GM23338 (cell line): ENCODE results near the gene SMURF2. TPM values are rescaled to one million over a fixed set of nuclear protein-coding genes. Genes with fewer than 3 reads are reported as not detected.

ENCODE experiments used
- ATAC-seq: fragments of 200-7000 bp; cut with Tn5 transposase; 3 replicates; pipeline ENCODE4 v1.9.1; 2020
- DNase-seq: peaks from one replicate; pipeline ENCODE4 v3.0.0-alpha.2; 2015; ENCODE audit warnings: low spot score
- H2AFZ ChIP-seq: fragments of 200-600 bp; sonication (generic); 2 replicates; pipeline ENCODE4 v1.8.0; 2016; ENCODE audit warnings: antibody characterized with exemption, mild to moderate bottlenecking, moderate library complexity
- H3F3A ChIP-seq: fragments of 200-600 bp; sonication (generic); replicated peaks from 2 replicates; pipeline ENCODE4 v1.8.0; 2017; ENCODE audit warnings: antibody characterized with exemption, mixed run types, low read depth
- H3K27ac ChIP-seq: fragments of 200-600 bp; sonication (generic); 2 replicates; pipeline ENCODE4 v1.6.1; 2016; ENCODE audit warnings: low read depth
- H3K27me3 ChIP-seq: fragments of 200-600 bp; sonication (generic); 2 replicates; pipeline ENCODE4 v1.8.0; 2016; ENCODE audit warnings: mild to moderate bottlenecking, mixed run types, moderate library complexity; ENCODE audit not compliant: insufficient read depth
- H3K36me3 ChIP-seq: fragments of 200-600 bp; sonication (generic); 2 replicates; pipeline ENCODE4 v1.8.0; 2016; ENCODE audit warnings: mild to moderate bottlenecking; ENCODE audit not compliant: insufficient read depth
- H3K4me1 ChIP-seq: fragments of 200-600 bp; sonication (generic); 2 replicates; pipeline ENCODE4 v1.8.0; 2016; ENCODE audit warnings: mild to moderate bottlenecking, moderate library complexity; ENCODE audit not compliant: insufficient read depth
- H3K4me2 ChIP-seq: fragments of 200-600 bp; sonication (generic); 2 replicates; pipeline ENCODE4 v1.7.1; 2017; ENCODE audit warnings: mixed run types
- H3K4me3 ChIP-seq: fragments of 200-600 bp; sonication (generic); 2 replicates; pipeline ENCODE4 v1.6.1; 2016; ENCODE audit warnings: mixed run types
- H3K79me2 ChIP-seq: fragments of 200-600 bp; sonication (generic); replicated peaks from 2 replicates; pipeline ENCODE4 v1.8.0; 2017; ENCODE audit warnings: mild to moderate bottlenecking; ENCODE audit not compliant: insufficient read depth
- H3K9me2 ChIP-seq: fragments of 200-600 bp; sonication (generic); 2 replicates; pipeline ENCODE4 v1.8.0; 2017; ENCODE audit not compliant: insufficient read depth
- H4K20me1 ChIP-seq: fragments of 200-600 bp; sonication (generic); replicated peaks from 2 replicates; pipeline ENCODE4 v1.8.0; 2017; ENCODE audit warnings: mild to moderate bottlenecking; ENCODE audit not compliant: insufficient read depth
- H3K27ac Mint-ChIP-seq: 2 replicates; pipeline ENCODE4 v1.8.0; 2020; ENCODE audit warnings: inconsistent platforms, mild to moderate bottlenecking, moderate library complexity, mixed read lengths
- H3K27me3 Mint-ChIP-seq: 3 replicates; pipeline ENCODE4 v1.8.0; 2022; ENCODE audit warnings: low read depth, mild to moderate bottlenecking, moderate library complexity, mixed read lengths, inconsistent platforms; ENCODE audit not compliant: insufficient read depth, poor library complexity
- H3K36me3 Mint-ChIP-seq: 3 replicates; pipeline ENCODE4 v1.8.0; 2021; ENCODE audit warnings: low read depth, mild to moderate bottlenecking, inconsistent platforms, moderate library complexity, mixed read lengths
- H3K4me1 Mint-ChIP-seq: 3 replicates; pipeline ENCODE4 v1.8.0; 2020; ENCODE audit warnings: mild to moderate bottlenecking, inconsistent platforms, mixed read lengths
- H3K4me3 Mint-ChIP-seq: 3 replicates; pipeline ENCODE4 v1.8.0; 2021; ENCODE audit warnings: moderate library complexity, mild to moderate bottlenecking, inconsistent platforms, mixed read lengths
- H3K9me3 Mint-ChIP-seq: 3 replicates; pipeline ENCODE4 v1.8.0; 2020; ENCODE audit warnings: moderate library complexity, mild to moderate bottlenecking, inconsistent platforms, mixed read lengths
- CREB1 ChIP-seq: fragments of 250-450 bp; sonication (Bioruptor Pico); IDR thresholded peaks from 2 replicates; pipeline ENCODE4 v1.5.0; 2020; ENCODE audit warnings: low read depth, mild to moderate bottlenecking, moderate library complexity
- EZH2 ChIP-seq: fragments of 200-600 bp; sonication (generic); IDR thresholded peaks from one replicate; pipeline ENCODE4 v1.8.0; 2017; ENCODE audit warnings: antibody characterized with exemption, mild to moderate bottlenecking, low read depth; ENCODE audit not compliant: unreplicated experiment
- EZH2phosphoT487 ChIP-seq: fragments of 200-600 bp; sonication (generic); IDR thresholded peaks from one replicate; pipeline ENCODE4 v1.8.1; 2018; ENCODE audit warnings: antibody characterized with exemption; ENCODE audit not compliant: unreplicated experiment
- JUNB ChIP-seq: IDR thresholded peaks from one replicate; pipeline ENCODE4 v1.6.1; 2016; ENCODE audit warnings: antibody characterized with exemption; ENCODE audit not compliant: unreplicated experiment
- NANOG ChIP-seq: IDR thresholded peaks from 2 replicates; pipeline ENCODE4 v1.6.1; 2016; ENCODE audit warnings: antibody characterized with exemption, borderline replicate concordance
- POLR2AphosphoS5 ChIP-seq: IDR thresholded peaks from 2 replicates; pipeline ENCODE4 v1.6.1; 2016; ENCODE audit warnings: antibody characterized with exemption, low read depth
- ZNF114 ChIP-seq: fragments of 250-450 bp; sonication (Bioruptor Pico); IDR thresholded peaks from 2 replicates; pipeline ENCODE4 v1.5.0; 2020; ENCODE audit warnings: mild to moderate bottlenecking, moderate library complexity
- ZNF331 ChIP-seq: fragments of 250-450 bp; sonication (Bioruptor Pico); IDR thresholded peaks from 2 replicates; pipeline ENCODE4 v1.5.0; 2020; ENCODE audit warnings: low read depth, mild to moderate bottlenecking, moderate library complexity
- polyA plus RNA-seq: library from polyadenylated mRNA; unstranded; fragments of >200 nt; fragmentation: Nextera tagmentation; extraction: Ambion mirVana; gene quantifications from 2 replicates; pipeline ENCODE4 v1.2.1, GENCODE V29; 2016
- total RNA-seq: library from RNA; depleted of rRNA; stranded (reverse); fragments of >200 nt; shearing (Covaris generic); gene quantifications from 2 replicates; pipeline ENCODE4 v1.2.3, GENCODE V29; 2014
- TF ChIP-seq, protein P1 (sequence below): fragments of 250-450 bp; sonication (Bioruptor Pico); IDR thresholded peaks from 2 replicates; pipeline ENCODE4 v1.5.0; 2020; ENCODE audit warnings: mild to moderate bottlenecking, moderate library complexity
- TF ChIP-seq, protein P2 (sequence below): IDR thresholded peaks from one replicate; pipeline ENCODE4 v1.6.1; 2018; ENCODE audit warnings: antibody characterized with exemption; ENCODE audit not compliant: unreplicated experiment
- TF ChIP-seq, protein P3 (sequence below): IDR thresholded peaks from 2 replicates; pipeline ENCODE4 v1.6.1; 2016; ENCODE audit warnings: antibody characterized with exemption

The SMURF2 gene
- total and polyA plus RNA-seq, 2 experiments from 2014 or later: 12.1 to 29.6 TPM

DNA sequence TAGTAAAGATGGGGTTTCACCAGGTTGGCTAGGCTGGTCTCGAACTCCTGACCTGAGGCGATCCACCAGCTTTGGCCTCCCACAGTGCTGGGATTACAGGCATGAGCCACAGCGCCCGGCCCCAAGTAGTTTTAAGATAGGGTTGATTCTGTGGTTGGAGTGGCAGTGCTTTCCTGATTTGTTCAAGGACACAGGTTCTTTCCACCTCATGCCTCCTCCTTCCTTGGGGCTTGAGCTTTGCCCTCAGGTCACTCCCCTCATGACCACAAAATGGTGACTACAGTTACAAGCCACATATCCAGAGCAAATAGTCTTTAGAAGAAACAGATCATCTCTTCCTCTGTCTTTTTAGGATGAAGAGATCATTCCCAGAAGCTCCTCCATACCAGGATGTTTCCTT lies 25.3 kb upstream of the SMURF2 start:
- H3K27me3 Mint-ChIP-seq: peaks cover 5% of the 10 kb centered on the region
- no peaks in the 10 kb centered on the region for H4K20me1 ChIP-seq
- H3K4me1 ChIP-seq: no peaks in the 10 kb centered on the region
- no peak overlapping the region for H3K4me2 ChIP-seq
- no peak overlapping the region for H3K27ac ChIP-seq
- no peaks in the 10 kb centered on the region for H3F3A ChIP-seq
- no peak for DNase-seq
- no peak overlapping the region for H3K4me3 ChIP-seq
- H3K9me3 Mint-ChIP-seq: no peaks in the 10 kb centered on the region
- no peak overlapping the region for H3K27ac Mint-ChIP-seq
- H3K36me3 ChIP-seq: no peaks in the 10 kb centered on the region
- TF ChIP-seq EZH2 (no peak), POLR2AphosphoS5 (no peak), JUNB (no peak), EZH2phosphoT487 (no peak)
- TF ChIP-seq, protein P1, sequence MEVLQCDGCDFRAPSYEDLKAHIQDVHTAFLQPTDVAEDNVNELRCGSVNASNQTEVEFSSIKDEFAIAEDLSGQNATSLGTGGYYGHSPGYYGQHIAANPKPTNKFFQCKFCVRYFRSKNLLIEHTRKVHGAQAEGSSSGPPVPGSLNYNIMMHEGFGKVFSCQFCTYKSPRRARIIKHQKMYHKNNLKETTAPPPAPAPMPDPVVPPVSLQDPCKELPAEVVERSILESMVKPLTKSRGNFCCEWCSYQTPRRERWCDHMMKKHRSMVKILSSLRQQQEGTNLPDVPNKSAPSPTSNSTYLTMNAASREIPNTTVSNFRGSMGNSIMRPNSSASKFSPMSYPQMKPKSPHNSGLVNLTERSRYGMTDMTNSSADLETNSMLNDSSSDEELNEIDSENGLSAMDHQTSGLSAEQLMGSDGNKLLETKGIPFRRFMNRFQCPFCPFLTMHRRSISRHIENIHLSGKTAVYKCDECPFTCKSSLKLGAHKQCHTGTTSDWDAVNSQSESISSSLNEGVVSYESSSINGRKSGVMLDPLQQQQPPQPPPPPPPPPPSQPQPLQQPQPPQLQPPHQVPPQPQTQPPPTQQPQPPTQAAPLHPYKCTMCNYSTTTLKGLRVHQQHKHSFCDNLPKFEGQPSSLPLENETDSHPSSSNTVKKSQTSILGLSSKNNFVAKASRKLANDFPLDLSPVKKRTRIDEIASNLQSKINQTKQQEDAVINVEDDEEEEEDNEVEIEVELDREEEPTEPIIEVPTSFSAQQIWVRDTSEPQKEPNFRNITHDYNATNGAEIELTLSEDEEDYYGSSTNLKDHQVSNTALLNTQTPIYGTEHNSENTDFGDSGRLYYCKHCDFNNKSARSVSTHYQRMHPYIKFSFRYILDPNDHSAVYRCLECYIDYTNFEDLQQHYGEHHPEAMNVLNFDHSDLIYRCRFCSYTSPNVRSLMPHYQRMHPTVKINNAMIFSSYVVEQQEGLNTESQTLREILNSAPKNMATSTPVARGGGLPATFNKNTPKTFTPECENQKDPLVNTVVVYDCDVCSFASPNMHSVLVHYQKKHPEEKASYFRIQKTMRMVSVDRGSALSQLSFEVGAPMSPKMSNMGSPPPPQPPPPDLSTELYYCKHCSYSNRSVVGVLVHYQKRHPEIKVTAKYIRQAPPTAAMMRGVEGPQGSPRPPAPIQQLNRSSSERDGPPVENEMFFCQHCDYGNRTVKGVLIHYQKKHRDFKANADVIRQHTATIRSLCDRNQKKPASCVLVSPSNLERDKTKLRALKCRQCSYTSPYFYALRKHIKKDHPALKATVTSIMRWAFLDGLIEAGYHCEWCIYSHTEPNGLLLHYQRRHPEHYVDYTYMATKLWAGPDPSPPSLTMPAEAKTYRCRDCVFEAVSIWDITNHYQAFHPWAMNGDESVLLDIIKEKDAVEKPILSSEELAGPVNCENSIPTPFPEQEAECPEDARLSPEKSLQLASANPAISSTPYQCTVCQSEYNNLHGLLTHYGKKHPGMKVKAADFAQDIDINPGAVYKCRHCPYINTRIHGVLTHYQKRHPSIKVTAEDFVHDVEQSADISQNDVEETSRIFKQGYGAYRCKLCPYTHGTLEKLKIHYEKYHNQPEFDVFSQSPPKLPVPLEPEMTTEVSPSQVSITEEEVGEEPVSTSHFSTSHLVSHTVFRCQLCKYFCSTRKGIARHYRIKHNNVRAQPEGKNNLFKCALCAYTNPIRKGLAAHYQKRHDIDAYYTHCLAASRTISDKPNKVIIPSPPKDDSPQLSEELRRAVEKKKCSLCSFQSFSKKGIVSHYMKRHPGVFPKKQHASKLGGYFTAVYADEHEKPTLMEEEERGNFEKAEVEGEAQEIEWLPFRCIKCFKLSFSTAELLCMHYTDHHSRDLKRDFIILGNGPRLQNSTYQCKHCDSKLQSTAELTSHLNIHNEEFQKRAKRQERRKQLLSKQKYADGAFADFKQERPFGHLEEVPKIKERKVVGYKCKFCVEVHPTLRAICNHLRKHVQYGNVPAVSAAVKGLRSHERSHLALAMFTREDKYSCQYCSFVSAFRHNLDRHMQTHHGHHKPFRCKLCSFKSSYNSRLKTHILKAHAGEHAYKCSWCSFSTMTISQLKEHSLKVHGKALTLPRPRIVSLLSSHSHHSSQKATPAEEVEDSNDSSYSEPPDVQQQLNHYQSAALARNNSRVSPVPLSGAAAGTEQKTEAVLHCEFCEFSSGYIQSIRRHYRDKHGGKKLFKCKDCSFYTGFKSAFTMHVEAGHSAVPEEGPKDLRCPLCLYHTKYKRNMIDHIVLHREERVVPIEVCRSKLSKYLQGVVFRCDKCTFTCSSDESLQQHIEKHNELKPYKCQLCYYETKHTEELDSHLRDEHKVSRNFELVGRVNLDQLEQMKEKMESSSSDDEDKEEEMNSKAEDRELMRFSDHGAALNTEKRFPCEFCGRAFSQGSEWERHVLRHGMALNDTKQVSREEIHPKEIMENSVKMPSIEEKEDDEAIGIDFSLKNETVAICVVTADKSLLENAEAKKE (CRISPR knock-in tag): no peak
- H3K27me3 ChIP-seq: no peaks in the 10 kb centered on the region
- no peaks in the 10 kb centered on the region for H3K9me2 ChIP-seq
- H3K79me2 ChIP-seq: no peaks in the 10 kb centered on the region
- no peak overlapping the region for H2AFZ ChIP-seq
- no peak for ATAC-seq
- H3K4me1 Mint-ChIP-seq: peaks cover 5% of the 10 kb centered on the region
- no peak overlapping the region for H3K4me3 Mint-ChIP-seq
- no peaks in the 10 kb centered on the region for H3K36me3 Mint-ChIP-seq

DNA sequence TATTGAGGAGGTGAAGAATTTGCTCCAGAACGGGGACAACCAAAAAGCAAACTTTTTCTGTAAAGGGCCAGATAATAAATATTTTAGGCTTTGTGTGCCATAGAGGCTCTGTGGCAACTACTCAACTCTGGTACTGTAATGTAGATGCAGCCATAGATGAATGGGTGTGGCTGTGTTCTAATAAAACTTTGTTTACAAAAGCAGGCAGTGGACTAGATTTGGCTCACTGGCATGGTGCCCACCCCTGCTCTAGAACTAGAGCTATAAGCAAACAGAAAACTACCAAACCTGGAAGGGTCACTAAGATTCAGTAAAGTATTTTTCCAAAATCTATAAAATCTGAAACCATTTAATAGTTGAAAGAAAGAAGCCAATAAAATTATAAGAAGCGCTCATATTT lies 24.6 kb upstream of the SMURF2 start:
- Histone ChIP-seq H2AFZ (no peak overlapping the region), H3K36me3 (no peaks in the 10 kb centered on the region), H3K4me1 (no peaks in the 10 kb centered on the region), H3K79me2 (no peaks in the 10 kb centered on the region), H3K27me3 (no peaks in the 10 kb centered on the region), H3K27ac (no peak overlapping the region), H3F3A (no peaks in the 10 kb centered on the region), H4K20me1 (no peaks in the 10 kb centered on the region), H3K4me3 (no peak overlapping the region), H3K4me2 (no peak overlapping the region), H3K9me2 (no peaks in the 10 kb centered on the region)
- H3K4me3 Mint-ChIP-seq: no peak overlapping the region
- ATAC-seq (no peak), DNase-seq (no peak)
- no peaks in the 10 kb centered on the region for H3K36me3 Mint-ChIP-seq
- peaks cover 8% of the 10 kb centered on the region for H3K27me3 Mint-ChIP-seq
- no peak overlapping the region for H3K27ac Mint-ChIP-seq
- H3K9me3 Mint-ChIP-seq: no peaks in the 10 kb centered on the region
- H3K4me1 Mint-ChIP-seq: peaks cover 5% of the 10 kb centered on the region
- no peak for TF ChIP-seq CREB1 (CRISPR knock-in tag)
- TF ChIP-seq EZH2: no peak
- TF ChIP-seq EZH2phosphoT487: no peak
- TF ChIP-seq, protein P2, sequence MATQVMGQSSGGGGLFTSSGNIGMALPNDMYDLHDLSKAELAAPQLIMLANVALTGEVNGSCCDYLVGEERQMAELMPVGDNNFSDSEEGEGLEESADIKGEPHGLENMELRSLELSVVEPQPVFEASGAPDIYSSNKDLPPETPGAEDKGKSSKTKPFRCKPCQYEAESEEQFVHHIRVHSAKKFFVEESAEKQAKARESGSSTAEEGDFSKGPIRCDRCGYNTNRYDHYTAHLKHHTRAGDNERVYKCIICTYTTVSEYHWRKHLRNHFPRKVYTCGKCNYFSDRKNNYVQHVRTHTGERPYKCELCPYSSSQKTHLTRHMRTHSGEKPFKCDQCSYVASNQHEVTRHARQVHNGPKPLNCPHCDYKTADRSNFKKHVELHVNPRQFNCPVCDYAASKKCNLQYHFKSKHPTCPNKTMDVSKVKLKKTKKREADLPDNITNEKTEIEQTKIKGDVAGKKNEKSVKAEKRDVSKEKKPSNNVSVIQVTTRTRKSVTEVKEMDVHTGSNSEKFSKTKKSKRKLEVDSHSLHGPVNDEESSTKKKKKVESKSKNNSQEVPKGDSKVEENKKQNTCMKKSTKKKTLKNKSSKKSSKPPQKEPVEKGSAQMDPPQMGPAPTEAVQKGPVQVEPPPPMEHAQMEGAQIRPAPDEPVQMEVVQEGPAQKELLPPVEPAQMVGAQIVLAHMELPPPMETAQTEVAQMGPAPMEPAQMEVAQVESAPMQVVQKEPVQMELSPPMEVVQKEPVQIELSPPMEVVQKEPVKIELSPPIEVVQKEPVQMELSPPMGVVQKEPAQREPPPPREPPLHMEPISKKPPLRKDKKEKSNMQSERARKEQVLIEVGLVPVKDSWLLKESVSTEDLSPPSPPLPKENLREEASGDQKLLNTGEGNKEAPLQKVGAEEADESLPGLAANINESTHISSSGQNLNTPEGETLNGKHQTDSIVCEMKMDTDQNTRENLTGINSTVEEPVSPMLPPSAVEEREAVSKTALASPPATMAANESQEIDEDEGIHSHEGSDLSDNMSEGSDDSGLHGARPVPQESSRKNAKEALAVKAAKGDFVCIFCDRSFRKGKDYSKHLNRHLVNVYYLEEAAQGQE: no peak
- TF ChIP-seq ZNF331: no peak
- TF ChIP-seq NANOG: no peak
- TF ChIP-seq ZNF114 (CRISPR knock-in tag): no peak
- TF ChIP-seq, protein P3, sequence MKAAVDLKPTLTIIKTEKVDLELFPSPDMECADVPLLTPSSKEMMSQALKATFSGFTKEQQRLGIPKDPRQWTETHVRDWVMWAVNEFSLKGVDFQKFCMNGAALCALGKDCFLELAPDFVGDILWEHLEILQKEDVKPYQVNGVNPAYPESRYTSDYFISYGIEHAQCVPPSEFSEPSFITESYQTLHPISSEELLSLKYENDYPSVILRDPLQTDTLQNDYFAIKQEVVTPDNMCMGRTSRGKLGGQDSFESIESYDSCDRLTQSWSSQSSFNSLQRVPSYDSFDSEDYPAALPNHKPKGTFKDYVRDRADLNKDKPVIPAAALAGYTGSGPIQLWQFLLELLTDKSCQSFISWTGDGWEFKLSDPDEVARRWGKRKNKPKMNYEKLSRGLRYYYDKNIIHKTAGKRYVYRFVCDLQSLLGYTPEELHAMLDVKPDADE: no peak
